Ovary (tissue), 9 donors: ENCODE data around the gene BRK1. TPM values are rescaled to one million over a fixed set of nuclear protein-coding genes. Genes with fewer than 3 reads are reported as not detected.
"Not testable (repeated sequence)": the region's sequence is repeated elsewhere in the genome, so short reads cannot be mapped to it uniquely, and the experiment has no call there.

Source experiments
- DNase-seq, 5 donors: peaks; one replicate each; pipeline ENCODE4 v3.0.0-alpha.2; 2019 to 2020
- H3K27ac ChIP-seq, 2 donors: fragments of 200-600 bp; one replicate each; pipeline versions ENCODE4 v1.5.1 to v1.8.0; 2019 to 2022
- H3K27me3 ChIP-seq: fragments of 200-600 bp; one replicate; pipeline ENCODE4 v1.8.0; 2022
- H3K36me3 ChIP-seq: fragments of 200-600 bp; sonication (generic); one replicate; pipeline ENCODE4 v1.5.1; 2019
- H3K4me1 ChIP-seq: one replicate; pipeline ENCODE4 v1.8.1; 2013; ENCODE audit warnings: mild to moderate bottlenecking, moderate library complexity; ENCODE audit not compliant: insufficient read depth
- H3K4me3 ChIP-seq: fragments of 200-600 bp; sonication (generic); one replicate; pipeline ENCODE4 v1.5.1; 2017
- H3K9me3 ChIP-seq, 2 donors: fragments of 200-600 bp in 1 of 2; sonication (generic) in 1 of 2; one replicate each; pipeline versions ENCODE4 v1.5.1 to v1.8.1; 2013 to 2019; ENCODE audit warnings: mild to moderate bottlenecking in 1 of 2, moderate library complexity in 1 of 2
- EP300 ChIP-seq: sonication (generic); formaldehyde crosslinking; IDR thresholded peaks from one replicate; pipeline ENCODE4 v1.6.1; 2017; ENCODE audit warnings: antibody characterized with exemption
- POLR2A ChIP-seq: fragments of 450-650 bp; IDR thresholded peaks from one replicate; pipeline ENCODE4 v1.6.1; 2017; ENCODE audit warnings: antibody characterized with exemption, mild to moderate bottlenecking, moderate library complexity
- WGBS, 3 donors: extraction: QIAGEN DNeasy Blood & Tissue Kit in 1 of 3; methylation state at CpG; one replicate each; pipeline versions ENCODE4 v1.1.5 to v1.1.7; 2013 to 2017; 5-methylcytosine and 5-hydroxymethylcytosine counted together
- intact Hi-C, 4 donors: fragments of 100-400 bp; cut with DNase I; formaldehyde crosslinking; loops; one replicate each; pipeline versions ENCODE4 v1.11.0 to v1.15.1; 2022 to 2023
- polyA plus RNA-seq, 2 donors: library from polyadenylated mRNA; stranded (reverse); fragments of 200-250 nt in 1 of 2; fragments of 350-450 nt in 1 of 2; fragmentation: Illumina TruSeq in 1 of 2; extraction: RNeasy Lipid Tissue Mini Kit (QIAGEN cat#74804) in 1 of 2; gene quantifications; one replicate each; pipeline ENCODE4 v1.2.3, GENCODE V29; 2013 to 2014
- total RNA-seq, 7 donors: library from RNA; depleted of rRNA in 2 of 7; stranded (reverse); fragments of >200 nt in 2 of 7; fragmentation: NEBNext Ultra II Directional in 3 of 7; extraction: Animal tissue kit (Norgen Biotek cat#: 25700) in 3 of 7; gene quantifications; one replicate each; pipeline versions ENCODE4 v1.1.0 to v1.2.4, GENCODE V29; 2016 to 2023
- TF ChIP-seq, protein P1 (sequence below), 3 donors: fragments of 450-650 bp in 2 of 3; fragments of 200-600 bp in 1 of 3; IDR thresholded peaks; one replicate each; pipeline versions ENCODE4 v1.5.1 to v1.8.0; 2016 to 2022; ENCODE audit warnings: antibody characterized with exemption in 3 of 3, mild to moderate bottlenecking in 1 of 3
- donor health status: DM: no; HTN: no; CAD: no; lungs with moderate emphysema.
- donor health status: DM: no; HTN: no; CAD: no.
- donor health status: Bipolar disorder and iron deficiency.
- donor health status: DM: yes; HTN: yes; CAD: no.
- donor health status: DM: no; HTN: no; CAD: no.
- donor health status: DM: yes; HTN: yes; CAD: no.

BRK1 gene
- total and polyA plus RNA-seq, 9 donors: 69.7 to 292 (median 124) TPM

DNA sequence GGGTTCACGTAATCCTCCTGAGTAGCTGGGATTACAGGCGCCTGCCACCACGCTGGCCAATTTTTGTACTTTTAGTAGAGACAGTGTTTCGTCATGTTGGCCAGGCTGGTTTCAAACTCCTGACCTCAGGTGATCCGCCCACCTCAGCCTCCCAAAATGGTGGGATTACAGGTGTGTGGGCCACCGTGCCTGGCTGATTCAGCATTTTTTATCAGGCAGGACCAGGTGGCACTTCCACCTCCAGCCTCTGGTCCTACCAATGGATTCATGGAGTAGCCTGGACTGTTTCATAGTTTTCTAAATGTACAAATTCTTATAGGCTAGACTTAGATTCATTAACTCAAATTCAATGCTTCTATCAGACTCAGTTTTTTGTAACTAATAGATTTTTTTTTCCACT is 35.5 kb downstream of the BRK1 start:
- intact Hi-C loops: no loop called here
- Histone ChIP-seq H3K4me1 (no peaks in the 10 kb centered on the region), H3K27ac (no peak overlapping the region), H3K4me3 (no peak overlapping the region), H3K27me3 (no peaks in the 10 kb centered on the region), H3K36me3 (no peaks in the 10 kb centered on the region), H3K9me3 (no peaks in the 10 kb centered on the region)
- no peak for DNase-seq
- TF ChIP-seq POLR2A: no peak
- WGBS, 3 donors: 75 to 81% (median 76%) methylated on average over 6 of the region's 6 CpGs

- no peaks in the 10 kb centered on the region for H3K27me3 ChIP-seq
- H3K27ac ChIP-seq: no peak overlapping the region
- DNase-seq: no peak
- WGBS, 3 donors: 82 to 84% (median 83%) methylated on average over 14 of the region's 14 CpGs
- H3K4me3 ChIP-seq: no peak overlapping the region
- no peaks in the 10 kb centered on the region for H3K36me3 ChIP-seq
- no peaks in the 10 kb centered on the region for H3K4me1 ChIP-seq
- no peaks in the 10 kb centered on the region for H3K9me3 ChIP-seq
- intact Hi-C loops: no loop called here
- no peak for TF ChIP-seq POLR2A
- TF ChIP-seq EP300: no peak
- TF ChIP-seq, protein P1, sequence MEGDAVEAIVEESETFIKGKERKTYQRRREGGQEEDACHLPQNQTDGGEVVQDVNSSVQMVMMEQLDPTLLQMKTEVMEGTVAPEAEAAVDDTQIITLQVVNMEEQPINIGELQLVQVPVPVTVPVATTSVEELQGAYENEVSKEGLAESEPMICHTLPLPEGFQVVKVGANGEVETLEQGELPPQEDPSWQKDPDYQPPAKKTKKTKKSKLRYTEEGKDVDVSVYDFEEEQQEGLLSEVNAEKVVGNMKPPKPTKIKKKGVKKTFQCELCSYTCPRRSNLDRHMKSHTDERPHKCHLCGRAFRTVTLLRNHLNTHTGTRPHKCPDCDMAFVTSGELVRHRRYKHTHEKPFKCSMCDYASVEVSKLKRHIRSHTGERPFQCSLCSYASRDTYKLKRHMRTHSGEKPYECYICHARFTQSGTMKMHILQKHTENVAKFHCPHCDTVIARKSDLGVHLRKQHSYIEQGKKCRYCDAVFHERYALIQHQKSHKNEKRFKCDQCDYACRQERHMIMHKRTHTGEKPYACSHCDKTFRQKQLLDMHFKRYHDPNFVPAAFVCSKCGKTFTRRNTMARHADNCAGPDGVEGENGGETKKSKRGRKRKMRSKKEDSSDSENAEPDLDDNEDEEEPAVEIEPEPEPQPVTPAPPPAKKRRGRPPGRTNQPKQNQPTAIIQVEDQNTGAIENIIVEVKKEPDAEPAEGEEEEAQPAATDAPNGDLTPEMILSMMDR (IDR thresholded peaks at IDR 0.05): no peak
These were observed 39.1 kb downstream of the BRK1 start for GRCh38 chr3:10154335-10155122.

- H3K36me3 ChIP-seq: no peaks in the 10 kb centered on the region
- intact Hi-C loops: no loop called here
- DNase-seq: no peak
These were observed 39.6 kb downstream of the BRK1 start for GRCh38 chr3:10155123-10155472.

DNA sequence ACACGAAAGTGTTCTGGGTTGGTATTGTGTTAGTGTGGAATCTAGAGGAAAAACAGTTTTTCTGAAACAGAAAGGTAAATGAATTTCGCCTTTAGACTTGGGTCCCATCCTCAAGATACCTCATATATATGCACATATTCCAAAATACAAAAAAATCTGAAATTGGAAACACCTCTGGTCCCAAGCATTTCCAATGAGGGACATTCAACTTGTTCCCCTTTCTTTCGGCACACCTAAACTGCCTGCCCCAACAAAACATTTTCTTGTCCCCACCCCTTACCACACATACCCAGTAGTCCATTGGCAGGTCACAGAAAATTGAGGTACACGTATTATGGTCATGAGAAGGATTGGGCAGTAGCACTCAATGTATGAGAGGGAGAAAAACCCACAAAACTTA is 40.2 kb downstream of the BRK1 start:
- no peaks in the 10 kb centered on the region for H3K27me3 ChIP-seq
- no peak overlapping the region for H3K4me3 ChIP-seq
- intact Hi-C loops: no loop called here
- H3K36me3 ChIP-seq: no peaks in the 10 kb centered on the region
- no peak for DNase-seq
- H3K4me1 ChIP-seq: no peaks in the 10 kb centered on the region
- 88 to 92% (median 91%) methylated on average over 4 of the region's 4 CpGs for WGBS, 3 donors
- H3K27ac ChIP-seq: no peak overlapping the region
- TF ChIP-seq, protein P1 (IDR thresholded peaks at IDR 0.05): no peak
- TF ChIP-seq POLR2A (no peak), EP300 (no peak)
- H3K9me3 ChIP-seq: no peaks in the 10 kb centered on the region

More at GRCh38 chr3:10155123-10155472, 39.6 kb downstream of the BRK1 start:
- Histone ChIP-seq H3K4me3 (no peak overlapping the region), H3K4me1 (no peaks in the 10 kb centered on the region), H3K27ac (no peak overlapping the region), H3K27me3 (no peaks in the 10 kb centered on the region), H3K9me3 (no peaks in the 10 kb centered on the region)
- WGBS, 3 donors: 78 to 86% (median 84%) methylated on average over 4 of the region's 4 CpGs
- no peak for TF ChIP-seq POLR2A
- TF ChIP-seq EP300: no peak

GRCh38 chr3:10157031-10157430 is 41.6 kb downstream of the BRK1 start:
- 31 to 33% (median 33%) methylated on average over 4 of the region's 4 CpGs for WGBS, 3 donors
- DNase-seq: no peak
- intact Hi-C loops: no loop called here
- H3K9me3 ChIP-seq: no peaks in the 10 kb centered on the region
- H3K27me3 ChIP-seq: no peaks in the 10 kb centered on the region
- H3K4me1 ChIP-seq: no peaks in the 10 kb centered on the region
- TF ChIP-seq, protein P1 (IDR thresholded peaks at IDR 0.05): no peak
- no peak for TF ChIP-seq EP300
- TF ChIP-seq POLR2A: no peak
- H3K4me3 ChIP-seq: no peak overlapping the region
- H3K27ac ChIP-seq: no peak overlapping the region
- no peaks in the 10 kb centered on the region for H3K36me3 ChIP-seq

- H3K4me3 ChIP-seq, DNase-seq, H3K9me3 ChIP-seq, H3K27me3 ChIP-seq, H3K27ac ChIP-seq, H3K4me1 ChIP-seq, intact Hi-C loops, H3K36me3 ChIP-seq: not testable (repeated sequence)
- WGBS, 3 donors: 94 to 98% (median 97%) methylated on average over 6 of the region's 6 CpGs
These were observed 43.1 kb downstream of the BRK1 start for GRCh38 chr3:10158555-10158954.
